Ascending aorta (tissue), 2 donors: ENCODE measurements around the gene RHOT2. TPM values are rescaled to one million over a fixed set of nuclear protein-coding genes. Genes with fewer than 3 reads are reported as not detected.
A peak's percentile ranks its signal among the peaks of the same experiment; 100 is the strongest.

Experiments used
- DNase-seq, 2 donors: peaks; one replicate each; pipeline ENCODE4 v3.0.0-alpha.2; 2019; ENCODE audit warnings: low spot score in 2 of 2
- H3K27ac ChIP-seq, 2 donors: fragments of 200-600 bp; sonication (generic); one replicate each; pipeline ENCODE4 v1.5.1; 2016 to 2017; ENCODE audit warnings: mild to moderate bottlenecking in 1 of 2
- H3K27me3 ChIP-seq: fragments of 200-600 bp; sonication (generic); one replicate; pipeline ENCODE4 v1.5.1; 2017
- H3K36me3 ChIP-seq, 2 donors: fragments of 200-600 bp; sonication (generic); one replicate each; pipeline ENCODE4 v1.5.1; 2016
- H3K4me1 ChIP-seq, 2 donors: fragments of 200-600 bp; sonication (generic); one replicate each; pipeline ENCODE4 v1.5.1; 2016 to 2017; ENCODE audit warnings: mild to moderate bottlenecking in 1 of 2
- H3K4me3 ChIP-seq, 2 donors: fragments of 200-600 bp; sonication (generic); one replicate each; pipeline ENCODE4 v1.5.1; 2016 to 2017; ENCODE audit warnings: mild to moderate bottlenecking in 1 of 2
- H3K9me3 ChIP-seq, 2 donors: fragments of 200-600 bp; sonication (generic); one replicate each; pipeline ENCODE4 v1.5.1; 2016
- CTCF ChIP-seq, 3 experiments: fragments of 200-600 bp in 2 of 3; fragments of 450-650 bp in 1 of 3; sonication (generic) in 2 of 3; IDR thresholded peaks; one replicate each; pipeline ENCODE4 v1.5.1; 2016 to 2019; ENCODE audit warnings: antibody characterized with exemption in 3 of 3, mild to moderate bottlenecking in 1 of 3, moderate library complexity in 1 of 3
- intact Hi-C: fragments of 100-400 bp; cut with DNase I; formaldehyde crosslinking; loops from one replicate; pipeline ENCODE4 v1.15.1; 2023
- total RNA-seq: library from RNA; depleted of rRNA; stranded (reverse); fragments of >200 nt; gene quantifications from one replicate; pipeline ENCODE4 v1.1.0, GENCODE V29; 2016

Gene RHOT2
- total RNA-seq, 1 donor from 2014 or later = 41.8 TPM

- DNase-seq = no peak
- Histone ChIP-seq H3K27ac (no peak overlapping the region), H3K4me1 (peaks cover 17 to 24% of the 10 kb centered on the region in 2 donors), H3K27me3 (no peaks in the 10 kb centered on the region), H3K36me3 (no peaks in the 10 kb centered on the region), H3K9me3 (no peaks in the 10 kb centered on the region), H3K4me3 (peak overlapping the region in 1 of 2 donors; percentile 93)
- intact Hi-C loops = loop anchor here (10.0 kb wide), 1 partner anchor 378 kb away; the partner anchor contains the start of gene C1QTNF8
- no peak for TF ChIP-seq CTCF (IDR thresholded peaks at IDR 0.05)
Observed at GRCh38 chr16:716768-717325, 48.9 kb downstream of the RHOT2 start.

GRCh38 chr16:717450-718245 lies 49.7 kb downstream of the RHOT2 start:
- no peak overlapping the region for H3K4me3 ChIP-seq
- intact Hi-C loops = loop anchor here (10.0 kb wide), 1 partner anchor 377 kb away; the partner anchor contains the start of gene C1QTNF8
- no peaks in the 10 kb centered on the region for H3K9me3 ChIP-seq
- H3K27me3 ChIP-seq = no peaks in the 10 kb centered on the region
- no peak for DNase-seq
- peaks cover 17 to 26% of the 10 kb centered on the region in 2 donors for H3K4me1 ChIP-seq
- TF ChIP-seq CTCF (IDR thresholded peaks at IDR 0.05) = no peak
- no peak overlapping the region for H3K27ac ChIP-seq
- no peaks in the 10 kb centered on the region for H3K36me3 ChIP-seq

- no peak overlapping the region for H3K4me3 ChIP-seq
- H3K9me3 ChIP-seq = no peaks in the 10 kb centered on the region
- peaks cover 17 to 26% of the 10 kb centered on the region in 2 donors for H3K4me1 ChIP-seq
- no peak for DNase-seq
- intact Hi-C loops = loop anchor here (10.0 kb wide), 1 partner anchor 376 kb away; the partner anchor contains the start of gene C1QTNF8
- H3K27me3 ChIP-seq = no peaks in the 10 kb centered on the region
- no peak for TF ChIP-seq CTCF (IDR thresholded peaks at IDR 0.05)
- no peak overlapping the region for H3K27ac ChIP-seq
- no peaks in the 10 kb centered on the region for H3K36me3 ChIP-seq
Observed at GRCh38 chr16:718389-718788, 50.5 kb downstream of the RHOT2 start.

GRCh38 chr16:718922-719321 lies 51.0 kb downstream of the RHOT2 start:
- peaks cover 17 to 26% of the 10 kb centered on the region in 2 donors for H3K4me1 ChIP-seq
- H3K36me3 ChIP-seq = no peaks in the 10 kb centered on the region
- no peak for DNase-seq
- H3K27ac ChIP-seq = no peak overlapping the region
- TF ChIP-seq CTCF (IDR thresholded peaks at IDR 0.05) = no peak
- no peaks in the 10 kb centered on the region for H3K9me3 ChIP-seq
- no peak overlapping the region for H3K4me3 ChIP-seq
- no peaks in the 10 kb centered on the region for H3K27me3 ChIP-seq
- intact Hi-C loops = loop anchor here (10.0 kb wide), 1 partner anchor 376 kb away; the partner anchor contains the start of gene C1QTNF8

- no peaks in the 10 kb centered on the region for H3K36me3 ChIP-seq
- intact Hi-C loops = loop anchor here (10.0 kb wide), 1 partner anchor 375 kb away; the partner anchor contains the start of gene C1QTNF8
- H3K4me1 ChIP-seq = peaks cover 14 to 21% of the 10 kb centered on the region in 2 donors
- H3K4me3 ChIP-seq = peak overlapping the region; percentile 74 to 96
- H3K27ac ChIP-seq = no peak overlapping the region
- H3K9me3 ChIP-seq = no peaks in the 10 kb centered on the region
- DNase-seq = no peak
- H3K27me3 ChIP-seq = no peaks in the 10 kb centered on the region
- no peak for TF ChIP-seq CTCF (IDR thresholded peaks at IDR 0.05)
Observed at GRCh38 chr16:719815-720446, 52.0 kb downstream of the RHOT2 start.
